Stimulated activated CD4-positive, alpha-beta T cell treated with anti-CD3 and anti-CD28 coated beads, Interleukin-2, amount 100 ng/mL, for 48 hours (primary cell): Measurements from ENCODE around the gene NXPH1.

Source experiments
- DNase-seq, 2 donors: peaks; one replicate each; pipeline ENCODE4 v3.0.0-alpha.2; 2020

The NXPH1 gene

DNA sequence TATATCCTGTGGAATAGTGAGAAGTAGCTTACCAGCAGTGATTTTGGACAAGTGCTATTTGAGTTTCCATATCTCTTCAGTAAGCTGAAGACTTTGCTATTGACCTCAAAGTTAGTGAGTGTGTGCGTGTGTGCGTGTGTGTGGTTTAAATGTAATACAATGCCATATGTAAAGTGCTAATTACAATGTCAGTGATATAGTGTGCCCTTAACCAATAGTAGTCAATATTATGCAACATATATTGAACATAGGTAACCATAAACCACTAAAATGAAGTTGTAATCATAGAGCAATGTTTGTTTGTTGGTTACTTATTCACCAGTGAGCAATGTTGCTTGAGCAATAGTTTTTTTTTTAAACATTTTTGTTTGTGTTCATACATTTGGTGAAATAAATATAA is 309.4 kb downstream of the NXPH1 start:
- DNase-seq: no peak

DNA sequence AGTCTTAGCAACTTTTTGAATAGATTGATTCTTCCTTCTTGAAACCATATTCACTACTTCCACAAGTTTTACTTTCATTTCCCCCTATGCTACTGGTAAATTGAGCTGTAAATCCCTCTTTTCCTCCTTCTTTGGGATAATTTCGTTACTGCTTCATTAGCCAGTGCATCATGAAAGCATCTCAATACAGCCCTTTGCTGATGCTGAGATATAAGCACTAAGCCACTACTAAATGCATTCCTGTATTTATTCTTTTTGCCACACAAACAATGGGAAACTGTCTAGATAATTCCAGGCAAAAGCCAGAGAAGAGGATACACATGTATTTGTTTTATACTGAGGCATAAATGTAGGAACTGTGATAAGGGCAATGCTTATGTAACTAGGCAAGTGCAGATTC is 313.9 kb downstream of the NXPH1 start:
- DNase-seq: no peak

DNA sequence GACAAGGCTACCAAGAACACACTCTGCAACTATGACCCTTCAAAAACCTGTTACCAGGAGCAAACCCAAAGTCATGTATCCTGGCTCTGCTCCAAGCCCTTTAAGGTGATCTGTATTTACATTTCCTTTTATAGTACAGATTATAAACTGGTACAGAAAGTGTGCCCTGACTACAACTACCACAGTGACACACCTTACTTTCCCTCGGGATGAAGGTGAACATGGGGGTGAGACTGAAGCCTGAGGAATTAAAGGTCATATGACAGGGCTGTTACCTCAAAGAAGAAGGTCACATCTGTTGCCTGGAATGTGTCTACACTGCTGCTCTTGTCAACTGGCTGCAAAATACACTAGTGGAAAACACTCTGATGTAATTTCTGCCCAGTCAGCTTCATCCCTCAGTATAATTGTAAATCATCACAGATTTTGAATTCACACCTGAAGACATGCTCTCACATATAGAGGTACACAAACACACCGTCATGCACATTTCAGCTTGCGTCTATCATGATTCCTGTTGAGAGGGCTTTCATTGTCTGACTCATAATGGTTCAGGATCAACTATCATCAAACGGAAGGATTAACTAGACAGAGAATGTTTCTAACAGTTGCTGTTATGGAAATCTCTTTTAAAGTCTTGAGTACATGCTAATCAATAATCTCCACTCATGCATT is 318.3 kb downstream of the NXPH1 start:
- no peak for DNase-seq

DNA sequence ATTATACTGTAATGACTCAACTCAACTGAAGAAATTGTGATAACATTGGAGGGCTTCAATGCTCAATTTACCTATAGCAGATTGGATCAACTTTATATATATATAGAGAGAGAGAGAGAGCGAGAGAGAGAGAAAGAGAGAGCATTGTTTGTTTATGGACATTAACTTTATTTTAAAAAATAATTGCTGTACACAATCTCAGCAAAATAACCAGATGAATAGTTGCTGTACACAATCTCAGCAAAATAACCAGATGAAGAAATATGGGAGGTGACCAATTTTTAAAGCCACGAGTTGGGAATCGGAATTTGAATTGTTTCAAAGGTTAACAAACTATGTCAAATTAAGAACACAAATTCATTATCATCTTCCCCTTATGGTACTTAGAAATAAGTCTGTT is 319.9 kb downstream of the NXPH1 start:
- DNase-seq: no peak

DNA sequence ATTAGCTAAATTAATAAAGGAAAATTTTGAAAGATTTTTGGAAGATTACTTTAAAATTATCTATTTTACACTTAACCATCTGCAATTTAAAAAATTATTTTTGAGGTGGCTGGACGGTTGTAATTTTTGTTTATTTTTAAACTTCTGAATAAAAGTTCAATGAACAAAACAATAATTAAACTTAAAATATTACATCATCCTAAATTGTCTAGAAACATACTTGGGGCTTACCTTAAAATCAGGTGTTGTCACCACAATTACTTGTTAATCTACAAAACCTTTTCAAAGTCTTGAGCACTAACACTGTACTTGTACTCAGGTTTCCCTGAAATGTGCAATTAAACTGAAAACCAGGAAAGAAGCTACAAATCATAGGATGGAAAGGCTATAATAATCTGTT is 328.3 kb downstream of the NXPH1 start:
- DNase-seq: no peak

DNA sequence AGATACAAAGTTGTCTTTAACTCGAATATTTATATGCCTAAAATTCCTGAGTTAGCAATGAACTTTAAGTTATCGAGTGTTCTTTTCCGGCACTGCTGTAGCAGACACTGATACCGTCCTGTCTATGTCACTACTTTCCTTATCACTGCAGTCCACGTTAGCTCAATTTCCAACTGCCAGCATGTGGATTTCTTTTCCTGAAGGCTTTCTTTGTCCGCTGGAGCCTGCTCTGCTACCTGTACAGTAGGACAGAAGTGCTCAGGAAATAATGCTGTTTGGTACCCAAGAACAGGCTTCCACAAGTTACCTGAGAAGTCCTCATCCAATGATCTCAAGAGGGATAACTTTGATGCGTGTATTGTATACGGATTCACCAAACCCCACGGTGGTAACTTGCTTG is 329.4 kb downstream of the NXPH1 start:
- no peak for DNase-seq

DNA sequence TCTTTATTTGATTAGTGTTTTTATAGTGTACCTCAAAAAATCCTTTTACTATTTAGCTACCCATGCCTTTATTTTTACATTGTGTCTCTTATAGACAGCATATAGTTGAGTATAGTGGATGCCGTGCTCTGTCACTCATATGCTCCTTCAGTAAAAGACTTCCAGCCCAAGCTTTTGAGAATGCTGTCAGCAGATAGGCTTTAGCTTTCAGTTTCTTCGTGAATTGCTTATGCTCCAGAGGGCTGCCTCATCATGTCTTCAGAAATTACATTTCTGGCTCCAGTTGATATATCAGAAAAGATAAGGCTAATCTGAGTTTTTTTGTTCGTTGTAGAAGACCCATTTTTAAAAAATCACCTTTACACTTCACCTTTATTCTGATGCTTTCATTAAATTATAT is 332.0 kb downstream of the NXPH1 start:
- no peak for DNase-seq

DNA sequence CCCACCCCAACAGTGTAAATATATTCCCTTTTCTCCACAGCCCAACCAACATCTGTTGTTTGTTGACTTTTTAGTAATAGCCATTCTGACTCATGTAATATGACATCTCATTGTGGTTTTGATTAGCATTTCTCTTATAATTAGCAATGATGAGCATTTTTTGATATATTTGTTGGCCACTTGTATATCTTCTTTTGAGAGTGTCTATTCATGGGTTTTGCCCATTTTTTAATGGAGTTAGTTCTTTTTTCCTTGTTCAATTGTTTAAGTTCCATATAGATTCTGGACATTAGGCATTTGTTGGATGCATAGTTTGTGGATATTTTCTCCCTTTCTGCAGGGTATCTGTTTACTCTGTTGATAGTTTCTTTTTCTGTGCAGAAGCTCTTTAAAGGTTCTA is 340.1 kb downstream of the NXPH1 start:
- no peak for DNase-seq

DNA sequence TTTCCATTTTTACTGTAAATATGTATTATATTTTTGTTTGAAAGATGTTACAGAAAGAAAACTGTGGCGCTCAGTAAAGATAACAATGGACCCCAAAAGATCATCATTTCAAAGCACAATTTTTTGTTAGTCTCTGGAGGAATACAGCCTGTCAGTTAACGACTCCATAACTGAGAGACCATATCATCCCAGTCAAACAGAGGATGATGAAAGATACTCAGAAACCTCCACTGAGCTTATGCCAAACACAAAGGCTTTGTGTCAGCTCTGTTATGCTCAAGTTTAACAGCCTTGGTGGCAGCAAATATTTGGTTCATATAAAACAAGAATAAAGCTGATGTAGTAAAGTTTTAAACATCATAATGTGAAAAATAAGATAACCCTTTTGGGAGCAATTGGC is 345.1 kb downstream of the NXPH1 start:
- no peak for DNase-seq

DNA sequence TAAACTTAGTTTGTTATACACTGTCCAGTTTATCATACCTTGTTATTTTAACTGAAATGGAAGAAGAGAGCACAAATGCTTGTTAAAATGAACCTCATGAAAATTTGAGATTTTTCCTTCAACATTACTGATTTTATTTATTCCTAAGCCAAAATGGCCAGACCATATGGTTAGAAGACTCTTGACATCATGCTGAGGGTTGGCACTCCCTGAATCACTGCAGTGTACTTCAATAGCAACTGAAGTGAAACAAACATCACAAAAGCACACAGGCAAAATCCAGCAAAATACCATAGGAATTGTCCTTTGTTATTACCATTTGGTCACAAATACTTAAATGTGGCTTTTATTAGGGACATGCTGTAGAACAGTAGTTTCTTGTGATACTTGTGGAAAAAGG is 347.8 kb downstream of the NXPH1 start:
- no peak for DNase-seq

DNA sequence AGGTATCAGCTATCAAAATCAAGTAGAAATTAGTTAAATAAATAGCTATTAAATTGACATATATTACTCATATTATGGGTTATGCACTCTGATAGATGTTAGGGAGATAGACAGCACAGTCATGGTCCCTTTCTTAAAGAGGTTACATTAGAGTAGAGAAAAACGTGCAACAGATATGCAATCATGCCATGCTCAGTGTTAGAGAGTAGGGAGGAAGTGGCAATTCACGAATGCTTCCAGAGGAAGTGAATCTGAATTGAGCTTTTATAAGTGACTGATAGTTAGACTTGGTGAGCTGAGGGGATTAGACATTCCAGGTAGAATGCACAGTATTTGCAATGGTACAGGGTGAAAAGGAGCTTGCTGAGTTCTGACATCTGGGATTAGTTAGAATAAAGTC is 349.8 kb downstream of the NXPH1 start:
- no peak for DNase-seq

DNA sequence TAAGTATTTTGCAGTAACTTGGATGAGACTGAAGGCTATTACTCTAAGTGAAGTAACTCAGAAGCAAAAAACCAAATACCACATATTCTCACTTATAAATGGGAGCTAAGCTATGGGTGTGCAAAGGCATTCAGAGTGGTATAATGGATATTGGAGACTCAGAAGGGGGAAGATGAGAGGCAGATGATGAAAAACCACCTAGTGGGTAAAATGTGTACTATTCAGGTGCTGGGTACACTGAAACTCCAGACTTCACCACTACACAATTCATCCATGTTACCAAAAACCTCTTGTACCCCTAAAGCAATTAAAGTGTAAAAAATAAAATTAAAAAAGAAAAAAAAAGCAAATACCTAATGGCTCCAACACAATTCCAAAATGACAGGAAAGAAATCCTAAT is 351.7 kb downstream of the NXPH1 start:
- DNase-seq: no peak

DNA sequence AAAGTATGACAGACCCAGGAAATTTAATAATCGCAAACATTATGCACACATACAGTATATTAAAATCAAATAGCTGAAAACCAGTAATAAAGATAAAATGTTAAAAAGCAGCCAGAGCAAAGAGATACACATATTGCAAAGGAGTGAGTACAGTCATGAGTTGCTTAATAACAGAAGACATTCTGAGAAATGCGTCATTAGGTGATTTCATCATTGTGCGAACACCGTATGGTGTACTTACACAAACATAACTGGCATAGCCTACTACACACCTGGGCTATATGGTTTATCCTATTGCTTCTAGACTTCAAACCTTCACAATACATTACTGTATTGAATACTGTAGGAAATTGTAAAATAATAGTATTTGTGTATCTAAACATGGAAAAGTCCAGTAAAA is 367.6 kb downstream of the NXPH1 start:
- DNase-seq: no peak
